NT2/D1 (cell line): Measurements from ENCODE around the gene CT47C1.
A peak's percentile ranks its signal among the peaks of the same experiment; 100 is the strongest.

Source experiments
- DNase-seq: peaks from one replicate; pipeline ENCODE4 v3.0.0-alpha.2; 2011; ENCODE audit warnings: low read depth, low spot score
- H3K27me3 ChIP-seq: 2 replicates; pipeline ENCODE4 v1.6.0; 2011; ENCODE audit warnings: mild to moderate bottlenecking; ENCODE audit not compliant: insufficient read length, insufficient read depth
- H3K36me3 ChIP-seq: 2 replicates; pipeline ENCODE4 v1.6.1; 2011; ENCODE audit warnings: mild to moderate bottlenecking, low read length, mixed read lengths; ENCODE audit not compliant: insufficient read depth, insufficient read length
- H3K4me1 ChIP-seq: 2 replicates; pipeline ENCODE4 v1.5.1; 2011; ENCODE audit not compliant: insufficient read depth, insufficient read length
- H3K4me3 ChIP-seq: 2 replicates; pipeline ENCODE4 v1.5.1; 2011; ENCODE audit warnings: low read depth; ENCODE audit not compliant: insufficient read length
- H3K9ac ChIP-seq: 2 replicates; pipeline ENCODE4 v1.6.0; 2011; ENCODE audit warnings: low read depth; ENCODE audit not compliant: insufficient read length
- H3K9me3 ChIP-seq: 2 replicates; pipeline ENCODE4 v1.5.1; 2011; ENCODE audit warnings: mild to moderate bottlenecking, low read length; ENCODE audit not compliant: insufficient read depth
- SUZ12 ChIP-seq: IDR thresholded peaks from 2 replicates; pipeline ENCODE4 v1.6.1; 2011; ENCODE audit not compliant: insufficient read length, insufficient read depth; ENCODE audit errors: extremely low read depth
- YY1 ChIP-seq: IDR thresholded peaks from 2 replicates; pipeline ENCODE4 v1.6.1; 2011; ENCODE audit not compliant: insufficient read length, insufficient read depth
- ZNF274 ChIP-seq: IDR thresholded peaks from 2 replicates; pipeline ENCODE4 v1.6.1; 2011; ENCODE audit warnings: mild to moderate bottlenecking, low read depth, low read length

CT47C1 gene

DNA sequence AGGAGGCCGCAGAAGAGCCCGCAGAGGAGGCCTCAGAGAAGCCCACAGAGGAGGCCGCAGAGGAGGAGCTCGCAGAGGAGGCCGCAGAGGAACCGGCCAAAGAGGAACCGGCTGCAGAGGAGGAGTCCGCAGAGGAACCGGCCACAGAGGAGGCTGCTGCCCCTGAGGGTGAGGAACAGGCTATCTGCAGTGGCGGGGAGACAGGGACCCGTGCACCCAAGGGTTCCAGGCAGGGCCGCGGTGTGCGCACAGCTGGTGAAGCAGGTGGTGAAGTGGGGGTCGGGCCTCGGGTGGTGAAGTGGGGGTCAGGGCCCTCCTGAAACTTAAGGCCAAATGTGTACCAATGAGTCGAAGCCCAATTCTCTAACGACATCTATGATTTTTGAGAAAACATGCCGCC, 1.1 kb downstream of the CT47C1 start:
- Histone ChIP-seq H3K27me3 (no peaks in the 10 kb centered on the region), H3K9ac (no peak overlapping the region), H3K36me3 (no peaks in the 10 kb centered on the region), H3K4me3 (no peak overlapping the region), H3K9me3 (peaks cover 8% of the 10 kb centered on the region; the same call in 1 of the 2 replicates), H3K4me1 (no peaks in the 10 kb centered on the region)
- no peak for DNase-seq
- no peak for TF ChIP-seq YY1
- no peak for TF ChIP-seq ZNF274

DNA sequence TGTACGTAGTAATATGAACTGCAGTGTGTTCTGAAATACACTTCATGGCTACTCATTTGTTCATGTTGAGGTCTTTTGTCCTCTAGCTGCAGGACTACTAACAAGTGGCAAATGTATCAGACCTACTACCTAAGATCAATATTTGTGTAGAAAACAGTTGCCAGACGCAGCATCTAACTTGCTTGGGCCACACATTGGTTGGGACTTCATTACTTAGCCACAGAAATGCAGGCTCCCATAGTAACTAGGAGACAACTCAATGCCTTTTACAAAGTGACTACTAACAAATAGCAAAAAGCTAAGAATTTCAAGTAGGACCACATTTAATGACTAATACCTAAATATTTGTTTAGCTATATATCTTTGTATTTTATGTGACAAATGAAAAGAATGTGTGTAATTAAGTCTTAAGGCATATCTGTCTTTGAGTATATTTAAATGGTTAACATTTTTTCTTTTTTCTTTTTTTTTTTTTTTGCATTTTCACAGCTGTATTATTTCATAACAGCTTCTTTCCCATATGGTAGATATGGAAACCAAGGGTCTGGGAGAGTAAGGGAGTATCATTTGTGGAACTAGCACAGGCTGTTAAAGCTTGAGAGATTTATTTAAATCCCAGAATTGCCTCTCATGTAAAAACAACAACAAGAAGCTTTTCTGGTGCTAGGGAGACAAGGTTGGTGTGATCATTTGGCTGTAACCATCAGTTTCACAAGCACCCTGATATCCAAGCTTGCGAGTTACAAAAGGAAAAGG, 2.7 kb downstream of the CT47C1 start:
- no peak for DNase-seq
- Histone ChIP-seq H3K4me1 (no peaks in the 10 kb centered on the region), H3K4me3 (no peak overlapping the region), H3K9me3 (peaks cover 5% of the 10 kb centered on the region; the same call in 1 of the 2 replicates), H3K27me3 (peaks cover 6% of the 10 kb centered on the region), H3K9ac (no peak overlapping the region), H3K36me3 (no peaks in the 10 kb centered on the region)
- TF ChIP-seq YY1 (no peak), ZNF274 (no peak), SUZ12 (no peak)

DNA sequence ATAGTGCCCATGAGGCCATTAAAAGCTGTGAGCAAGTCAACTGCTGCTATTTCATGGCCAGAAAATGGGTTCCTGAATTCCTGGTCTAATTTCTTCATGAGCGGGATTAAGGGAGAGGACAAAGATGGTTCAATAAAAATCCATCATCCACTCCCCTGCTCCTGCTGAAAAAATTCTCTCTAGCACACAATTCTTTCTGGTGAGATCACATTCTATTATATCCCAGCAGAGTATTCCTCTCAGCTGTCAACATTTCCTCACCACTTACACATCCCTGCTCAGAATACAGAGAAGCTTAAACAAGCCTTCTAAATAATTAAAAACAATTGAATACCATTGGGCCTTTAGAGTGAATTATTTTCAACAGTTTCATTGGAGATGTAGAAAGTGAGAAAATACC, 9.5 kb downstream of the CT47C1 start:
- Histone ChIP-seq H3K27me3 (peaks cover 6% of the 10 kb centered on the region), H3K9me3 (0 out of 2 replicates have a peak, but pooled peaks cover 5% of the 10 kb centered on the region), H3K36me3 (no peaks in the 10 kb centered on the region), H3K4me1 (no peaks in the 10 kb centered on the region), H3K9ac (no peak overlapping the region), H3K4me3 (no peak overlapping the region)
- no peak for TF ChIP-seq SUZ12
- TF ChIP-seq ZNF274, result no peak
- TF ChIP-seq YY1, result no peak
- no peak for DNase-seq

DNA sequence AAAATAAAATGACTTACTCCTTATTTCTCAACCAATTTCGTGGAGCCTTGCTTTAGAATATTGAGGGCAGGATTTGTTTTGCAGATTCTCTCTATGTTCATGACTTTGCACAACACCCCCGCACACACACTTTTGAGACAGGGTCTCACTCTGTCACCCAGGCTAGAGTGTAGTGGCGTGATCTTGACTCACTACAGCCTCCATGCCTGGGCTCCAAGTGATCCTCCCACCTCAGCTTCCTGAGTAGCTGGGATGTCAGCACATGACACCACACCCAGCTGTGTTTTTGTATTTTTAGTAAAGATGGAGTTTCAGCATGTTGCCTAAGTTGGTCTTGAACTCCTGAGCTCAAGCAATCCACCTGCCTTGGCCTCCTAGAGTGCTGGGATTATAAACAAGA, 12.0 kb downstream of the CT47C1 start:
- Histone ChIP-seq H3K36me3 (no peaks in the 10 kb centered on the region), H3K4me1 (no peaks in the 10 kb centered on the region), H3K27me3 (peaks cover 7% of the 10 kb centered on the region), H3K4me3 (no peak overlapping the region), H3K9me3 (no peaks in the 10 kb centered on the region), H3K9ac (no peak overlapping the region)
- DNase-seq, result no peak
- no peak for TF ChIP-seq YY1
- no peak for TF ChIP-seq ZNF274
- TF ChIP-seq SUZ12, result no peak

DNA sequence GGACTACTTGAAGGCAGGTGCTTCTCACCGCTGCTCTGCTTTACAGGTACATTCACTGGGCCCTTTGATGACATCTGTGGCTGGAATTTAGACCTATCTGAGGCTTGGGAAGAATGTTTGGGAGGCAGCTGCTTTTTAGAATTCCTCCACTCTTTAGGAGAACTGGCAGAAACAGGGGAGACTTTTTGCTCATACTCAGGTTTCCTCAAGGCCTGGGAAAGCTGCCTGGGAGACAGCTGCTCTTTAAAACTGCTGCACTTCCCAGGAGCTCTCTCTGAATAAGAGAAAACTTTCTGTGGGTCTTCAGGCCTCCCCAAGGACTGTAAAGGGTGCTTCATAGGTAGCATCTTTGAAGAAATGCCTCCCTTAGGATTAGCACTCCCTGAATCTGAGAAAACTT, 14.3 kb downstream of the CT47C1 start:
- TF ChIP-seq ZNF274 (no peak), SUZ12 (no peak), YY1 (no peak)
- H3K9me3 ChIP-seq, result no peaks in the 10 kb centered on the region
- H3K27me3 ChIP-seq, result peaks cover 6% of the 10 kb centered on the region

DNA sequence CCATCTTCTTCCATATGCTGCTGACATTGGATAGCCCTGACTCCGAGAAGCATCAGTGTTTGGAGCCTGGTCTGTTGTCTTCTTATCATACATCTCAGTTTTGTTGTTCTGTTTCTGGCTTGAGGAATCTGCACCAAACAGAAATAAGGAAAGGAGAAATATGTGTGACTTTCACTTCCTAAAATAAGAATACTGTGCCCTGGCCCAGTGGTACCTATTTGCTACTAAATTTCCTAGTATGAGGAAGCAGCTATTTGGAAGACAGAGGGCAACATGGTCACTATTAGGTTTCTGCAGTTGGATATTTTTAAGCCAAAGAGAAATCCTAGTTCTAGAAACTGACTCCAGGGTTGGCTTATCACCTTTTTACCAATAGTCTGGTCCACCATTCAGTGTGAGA, 16.8 kb downstream of the CT47C1 start:
- Histone ChIP-seq H3K36me3 (no peaks in the 10 kb centered on the region), H3K9me3 (no peaks in the 10 kb centered on the region), H3K4me3 (no peak overlapping the region), H3K4me1 (no peaks in the 10 kb centered on the region), H3K9ac (no peak overlapping the region), H3K27me3 (peaks cover 6% of the 10 kb centered on the region)
- TF ChIP-seq SUZ12 (no peak), YY1 (no peak), ZNF274 (no peak)
- no peak for DNase-seq

More for the DNA sequence above, 14.3 kb downstream of the CT47C1 start:
- Histone ChIP-seq H3K4me3 (no peak overlapping the region), H3K9ac (no peak overlapping the region), H3K4me1 (no peaks in the 10 kb centered on the region), H3K36me3 (no peaks in the 10 kb centered on the region)
- DNase-seq, result no peak

DNA sequence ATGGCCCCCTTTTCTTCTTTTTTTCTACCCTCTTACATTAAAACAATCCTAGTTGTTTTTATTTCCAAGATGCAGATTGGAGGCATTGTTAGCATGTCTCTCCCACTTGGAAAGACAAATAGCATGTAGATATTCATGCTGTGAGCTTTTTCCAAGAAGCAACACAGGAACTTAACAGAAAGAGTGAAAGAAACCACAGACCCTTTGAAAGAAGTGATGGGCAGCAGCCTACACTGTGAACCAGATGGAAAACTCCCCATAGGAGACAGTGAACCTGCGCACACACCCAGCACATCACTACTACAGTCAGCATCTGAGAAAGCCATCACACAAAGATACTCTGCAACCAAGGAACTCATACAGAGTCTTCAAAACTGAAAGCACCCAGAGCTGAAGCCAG, 17.8 kb downstream of the CT47C1 start:
- no peak for TF ChIP-seq ZNF274
- no peak for TF ChIP-seq SUZ12
- no peak for TF ChIP-seq YY1
- H3K4me1 ChIP-seq, result no peaks in the 10 kb centered on the region
- H3K9me3 ChIP-seq, result no peaks in the 10 kb centered on the region
- H3K9ac ChIP-seq, result no peak overlapping the region
- peak; percentile 23 for DNase-seq
- no peak overlapping the region for H3K4me3 ChIP-seq
- H3K27me3 ChIP-seq, result peaks cover 6% of the 10 kb centered on the region
- no peaks in the 10 kb centered on the region for H3K36me3 ChIP-seq
